Esophagus muscularis mucosa (tissue), 4 donors: Measurements from ENCODE around the gene NKAIN4. TPM values are rescaled to one million over a fixed set of nuclear protein-coding genes. Genes with fewer than 3 reads are reported as not detected.
"Not testable (repeated sequence)": the region's sequence is repeated elsewhere in the genome, so short reads cannot be mapped to it uniquely, and the experiment has no call there.

Experiments used
- DNase-seq: peaks from one replicate; pipeline ENCODE4 v3.0.0-alpha.2; 2017; ENCODE audit errors: extremely low spot score
- H3K27ac ChIP-seq, 4 donors: fragments of 200-600 bp; sonication (generic); replicated peaks in 1 of 4; 1 replicate in 3 of 4; 2 replicates in 1 of 4; pipeline ENCODE4 v1.5.1; 2016 to 2019; ENCODE audit warnings: mild to moderate bottlenecking in 1 of 4
- H3K27me3 ChIP-seq, 4 donors: fragments of 200-600 bp; sonication (generic); one replicate each; pipeline versions ENCODE4 v1.5.1 to v1.6.0; 2016 to 2019
- H3K36me3 ChIP-seq, 4 donors: fragments of 200-600 bp; sonication (generic); one replicate each; pipeline ENCODE4 v1.5.1; 2016 to 2019
- H3K4me1 ChIP-seq, 4 donors: fragments of 200-600 bp; sonication (generic); one replicate each; pipeline ENCODE4 v1.5.1; 2016 to 2019
- H3K4me3 ChIP-seq, 4 donors: fragments of 200-600 bp; sonication (generic); 1 replicate in 2 of 4; 2 replicates in 2 of 4; pipeline ENCODE4 v1.5.1; 2016 to 2019; ENCODE audit warnings: mild to moderate bottlenecking in 4 of 4, moderate library complexity in 1 of 4
- H3K9me3 ChIP-seq, 4 donors: fragments of 200-600 bp; sonication (generic); 1 replicate in 3 of 4; 2 replicates in 1 of 4; pipeline ENCODE4 v1.5.1; 2016 to 2019
- CTCF ChIP-seq, 3 experiments: fragments of 200-600 bp in 2 of 3; fragments of 450-650 bp in 1 of 3; sonication (generic) in 2 of 3; IDR thresholded peaks; one replicate each; pipeline ENCODE4 v1.5.1; 2017 to 2019; ENCODE audit warnings: antibody characterized with exemption in 3 of 3, mild to moderate bottlenecking in 2 of 3, moderate library complexity in 1 of 3
- EP300 ChIP-seq: sonication (generic); formaldehyde crosslinking; IDR thresholded peaks from one replicate; pipeline ENCODE4 v1.6.1; 2017; ENCODE audit warnings: antibody characterized with exemption
- POLR2A ChIP-seq: fragments of 450-650 bp; IDR thresholded peaks from one replicate; pipeline ENCODE4 v1.6.1; 2017; ENCODE audit warnings: antibody characterized with exemption, moderate library complexity, mild to moderate bottlenecking, low read depth
- POLR2AphosphoS5 ChIP-seq, 2 donors: sonication (generic); formaldehyde crosslinking; IDR thresholded peaks; one replicate each; pipeline ENCODE4 v1.6.1; 2017; ENCODE audit warnings: antibody characterized with exemption in 2 of 2
- WGBS: methylation state at CpG from one replicate; pipeline ENCODE4 v1.1.5; 2018; 5-methylcytosine and 5-hydroxymethylcytosine counted together
- intact Hi-C: fragments of 100-400 bp; cut with DNase I; formaldehyde crosslinking; loops from one replicate; pipeline ENCODE4 v1.15.1; 2023
- total RNA-seq, 4 donors: library from RNA; depleted of rRNA; stranded (reverse); fragments of >200 nt; gene quantifications; one replicate each; pipeline versions ENCODE4 v1.1.0 to v1.2.1, GENCODE V29; 2016

Gene NKAIN4
- total RNA-seq, 4 donors from 2014 or later: 0.17 to 0.45 TPM; not detected in 2

DNA sequence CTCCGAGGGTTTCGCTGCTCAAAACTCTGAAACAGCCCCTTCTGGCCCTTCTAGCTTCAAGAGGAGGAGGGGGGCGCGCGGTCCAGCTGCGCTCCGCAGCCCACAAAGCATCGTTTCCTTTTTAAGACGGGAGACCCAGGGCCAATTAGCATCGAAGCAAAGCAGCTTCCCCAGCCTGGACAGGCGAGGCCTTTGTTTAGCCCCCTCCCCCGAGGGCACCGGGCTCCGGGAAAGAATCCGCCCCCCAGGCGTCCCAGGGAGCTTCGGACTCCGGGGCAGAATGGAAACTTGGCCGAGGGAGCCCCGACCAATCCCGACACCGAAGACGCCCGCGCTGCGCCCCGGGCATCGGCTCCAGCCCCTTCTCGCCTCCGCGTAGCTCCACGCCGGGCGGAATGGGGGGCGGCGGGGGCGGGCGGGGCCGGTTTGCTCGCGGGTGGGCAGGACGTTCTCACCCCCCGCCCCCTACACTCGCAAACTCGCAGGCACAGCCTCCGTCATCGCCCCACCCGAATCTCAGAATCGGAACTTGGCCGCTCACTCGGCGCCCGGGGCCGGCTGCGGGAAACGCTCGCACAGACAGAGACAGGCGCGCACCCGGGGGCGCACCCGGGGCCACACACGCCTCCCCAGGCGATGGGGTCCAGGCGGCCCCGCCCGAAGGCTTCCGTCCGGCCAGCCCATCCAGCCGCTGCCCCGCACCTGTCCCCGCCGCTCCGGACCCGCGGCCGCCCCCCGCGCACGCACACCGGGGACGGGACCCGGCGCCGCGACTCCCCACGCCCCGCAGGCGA, 628 bp downstream of the NKAIN4 start:
- peak overlapping the region; percentile 45 to 57 (median 48) for H3K4me3 ChIP-seq
- peaks cover 16 to 23% (median 22%) of the 10 kb centered on the region in 4 donors for H3K4me1 ChIP-seq
- H3K36me3 ChIP-seq: no peaks in the 10 kb centered on the region
- WGBS: under 1% methylated on average over 28 of the region's 89 CpGs
- DNase-seq: no peak
- intact Hi-C loops: no loop called here
- H3K27me3 ChIP-seq: peaks cover 0 to 88% (median 32%) of the 10 kb centered on the region in 4 donors
- H3K27ac ChIP-seq: no peak overlapping the region
- no peak for TF ChIP-seq EP300
- TF ChIP-seq CTCF (IDR thresholded peaks at IDR 0.05): no peak
- no peak for TF ChIP-seq POLR2AphosphoS5 (IDR thresholded peaks at IDR 0.05)
- no peak for TF ChIP-seq POLR2A
- no peaks in the 10 kb centered on the region for H3K9me3 ChIP-seq

DNA sequence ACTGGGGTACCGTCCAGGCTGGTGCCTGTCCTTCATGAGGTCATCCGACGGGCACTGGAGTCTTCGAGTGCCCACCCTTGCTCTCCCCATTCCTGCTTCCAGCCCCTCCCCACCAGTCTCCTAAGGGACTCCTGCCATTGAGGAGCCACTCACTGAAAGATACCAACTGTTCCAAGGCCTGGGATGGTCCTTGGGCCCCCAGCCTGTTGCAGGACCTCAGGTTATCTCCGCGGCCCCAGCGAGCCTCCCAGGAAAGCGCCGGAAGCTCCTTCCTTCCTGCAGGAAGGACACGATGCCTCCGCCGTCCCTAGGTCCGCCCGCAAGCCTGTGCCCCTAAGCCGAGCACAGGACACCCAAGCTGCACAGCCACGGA, 1.2 kb downstream of the NKAIN4 start:
- no peak for DNase-seq
- 17% methylated on average over 8 of the region's 16 CpGs for WGBS
- Histone ChIP-seq H3K4me1 (peaks cover 16 to 23% (median 22%) of the 10 kb centered on the region in 4 donors), H3K4me3 (peak overlapping the region; percentile 45 to 57 (median 48)), H3K27me3 (peaks cover 0 to 93% (median 32%) of the 10 kb centered on the region in 4 donors), H3K27ac (no peak overlapping the region), H3K9me3 (no peaks in the 10 kb centered on the region), H3K36me3 (no peaks in the 10 kb centered on the region)
- TF ChIP-seq EP300: no peak
- TF ChIP-seq CTCF (IDR thresholded peaks at IDR 0.05): no peak
- no peak for TF ChIP-seq POLR2A
- no peak for TF ChIP-seq POLR2AphosphoS5 (IDR thresholded peaks at IDR 0.05)
- intact Hi-C loops: no loop called here

GRCh38 chr20:63252284-63252711, 2.0 kb downstream of the NKAIN4 start:
- Histone ChIP-seq H3K4me1 (peaks cover 16 to 23% (median 22%) of the 10 kb centered on the region in 4 donors), H3K36me3 (no peaks in the 10 kb centered on the region), H3K4me3 (no peak overlapping the region), H3K9me3 (no peaks in the 10 kb centered on the region), H3K27me3 (peaks cover 0 to 96% (median 32%) of the 10 kb centered on the region in 4 donors), H3K27ac (no peak overlapping the region)
- TF ChIP-seq EP300 (no peak), POLR2AphosphoS5 (IDR thresholded peaks at IDR 0.05) (no peak), CTCF (IDR thresholded peaks at IDR 0.05) (no peak), POLR2A (no peak)
- 75% methylated on average over 5 of the region's 8 CpGs for WGBS
- intact Hi-C loops: no loop called here
- DNase-seq: no peak

- intact Hi-C loops, H3K36me3 ChIP-seq, H3K27ac ChIP-seq, H3K4me3 ChIP-seq, H3K9me3 ChIP-seq, DNase-seq: not testable (repeated sequence)
- Histone ChIP-seq H3K4me1 (peaks cover 16 to 27% (median 22%) of the 10 kb centered on the region in 4 donors), H3K27me3 (peaks cover 0 to 99% (median 32%) of the 10 kb centered on the region in 4 donors)
- WGBS: 45% methylated on average over 13 of the region's 14 CpGs
Observed at GRCh38 chr20:63251350-63251749, 2.9 kb downstream of the NKAIN4 start.

DNA sequence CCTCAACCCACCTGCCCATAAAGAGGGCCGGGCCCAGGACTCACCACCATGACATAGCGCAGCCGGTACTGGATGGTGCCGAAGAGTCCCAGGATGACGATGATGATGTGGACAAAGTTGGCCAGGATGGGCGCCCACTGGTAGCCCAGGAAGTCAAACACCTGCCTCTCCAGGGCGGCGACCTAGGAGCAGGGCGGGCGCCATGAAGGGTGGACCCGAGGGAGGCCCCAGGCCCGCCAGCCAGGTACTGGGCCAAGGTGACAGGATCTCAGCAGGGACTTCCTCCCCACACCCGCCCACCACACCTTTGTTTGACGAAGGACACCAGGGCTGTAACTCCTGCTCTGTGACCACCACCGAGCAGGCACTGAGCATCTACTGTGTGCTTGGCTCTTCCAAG, 4.4 kb downstream of the NKAIN4 start:
- WGBS: 97% methylated on average over 13 of the region's 15 CpGs
- H3K27me3 ChIP-seq: peaks cover 0 to 97% (median 26%) of the 10 kb centered on the region in 4 donors
- no peak overlapping the region for H3K27ac ChIP-seq
- H3K4me3 ChIP-seq: no peak overlapping the region
- H3K9me3 ChIP-seq: no peaks in the 10 kb centered on the region
- DNase-seq: no peak
- H3K4me1 ChIP-seq: peaks cover 16 to 26% (median 21%) of the 10 kb centered on the region in 4 donors
- no peaks in the 10 kb centered on the region for H3K36me3 ChIP-seq
- TF ChIP-seq POLR2AphosphoS5 (IDR thresholded peaks at IDR 0.05) (no peak), CTCF (IDR thresholded peaks at IDR 0.05) (no peak), EP300 (no peak), POLR2A (no peak)
- intact Hi-C loops: no loop called here
